NB4 (cell line): ENCODE measurements around the gene FIP1L1.
"Not testable (repeated sequence)": the region's sequence is repeated elsewhere in the genome, so short reads cannot be mapped to it uniquely, and the experiment has no call there.

Experiments
- DNase-seq: peaks from one replicate; pipeline ENCODE4 v3.0.0; 2010; ENCODE audit warnings: low read depth
- H3K4me3 ChIP-seq: one replicate; pipeline ENCODE4 v1.5.1; 2011; ENCODE audit warnings: mild to moderate bottlenecking, low read depth, low read length, moderate library complexity
- MAX ChIP-seq: IDR thresholded peaks from 2 replicates; pipeline ENCODE4 v1.6.1; 2011; ENCODE audit warnings: low read depth, low read length
- MYC ChIP-seq: IDR thresholded peaks from 2 replicates; pipeline ENCODE4 v1.6.1; 2011; ENCODE audit warnings: low read depth, low read length
- POLR2A ChIP-seq: IDR thresholded peaks from 2 replicates; pipeline ENCODE4 v1.6.1; 2011; ENCODE audit warnings: mild to moderate bottlenecking; ENCODE audit not compliant: insufficient read length; ENCODE audit errors: extremely low read depth
- TF ChIP-seq, protein P1 (sequence below): IDR thresholded peaks from one replicate; pipeline ENCODE4 v1.5.1; 2012; ENCODE audit warnings: low read depth, low read length

FIP1L1 gene

GRCh38 chr4:53377319-53378170, at the start of gene FIP1L1:
FIP1L1 (plus strand) TSS chr4:53377641; CDS start chr4:53377839, 198 bp downstream.
- TF ChIP-seq MAX = no peak
- peak; percentile 90 for TF ChIP-seq POLR2A
- peak; percentile 94 for DNase-seq
- H3K4me3 ChIP-seq = peak within 1 kb of the TSS; percentile 94

DNA sequence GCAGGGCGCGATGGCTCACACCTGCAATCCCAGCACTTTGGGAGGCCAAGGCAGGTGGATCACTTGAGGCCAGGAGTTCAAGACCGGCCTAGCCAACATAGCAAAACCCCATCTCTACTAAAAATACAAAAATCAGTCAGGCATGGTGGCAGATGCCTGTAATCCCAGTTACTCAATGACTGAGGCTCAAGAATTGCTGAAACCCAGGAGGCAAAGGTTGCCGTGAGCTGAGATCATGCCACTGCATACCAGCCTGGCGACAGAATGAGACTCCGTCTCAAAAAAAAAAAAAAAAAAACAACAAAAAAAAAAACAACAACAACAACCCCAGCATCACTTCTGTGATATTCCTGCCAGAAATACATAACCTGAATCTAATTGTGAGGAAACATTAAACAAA, 42.5 kb upstream of the FIP1L1 start:
- DNase-seq, H3K4me3 ChIP-seq: not testable (repeated sequence)

DNA sequence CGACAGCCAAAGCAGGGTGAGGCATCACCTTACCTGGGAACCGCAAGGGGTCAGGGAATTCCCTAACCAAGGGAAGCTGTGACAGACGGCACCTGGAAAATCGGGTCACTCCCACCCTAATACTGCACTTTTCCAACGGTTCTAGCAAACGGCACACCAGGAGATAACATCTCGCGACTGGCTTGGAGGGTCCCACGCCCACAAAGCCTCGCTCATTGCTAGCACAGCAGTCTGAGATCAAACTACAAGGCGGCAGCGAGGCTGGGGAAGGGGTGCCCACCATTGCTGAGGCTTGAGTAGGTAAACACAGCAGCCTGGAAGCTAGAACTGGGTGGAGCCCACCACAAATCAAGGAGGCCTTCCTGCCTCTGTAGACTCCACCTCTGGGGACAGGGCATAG, 37.3 kb upstream of the FIP1L1 start:
- not testable (repeated sequence) for H3K4me3 ChIP-seq, DNase-seq

DNA sequence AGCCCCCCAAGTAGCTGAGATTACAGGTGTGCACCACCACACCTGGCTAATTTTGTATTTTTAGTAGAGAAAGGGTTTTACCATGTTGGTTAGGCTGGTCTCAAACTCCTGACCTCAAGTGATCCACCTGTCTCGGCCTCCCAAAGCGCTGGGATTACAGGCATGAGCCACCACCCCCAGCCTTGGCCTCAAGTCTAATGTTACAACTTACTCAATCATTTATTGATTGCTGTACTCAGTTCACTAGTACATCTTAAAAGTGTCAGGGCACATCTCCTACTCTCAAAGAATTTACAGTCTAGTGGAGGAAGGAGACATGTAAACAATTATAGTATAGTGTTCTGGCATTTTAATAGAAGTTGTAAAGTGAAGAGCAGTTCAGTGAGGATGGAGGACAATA, 31.0 kb upstream of the FIP1L1 start:
- not testable (repeated sequence) for DNase-seq, H3K4me3 ChIP-seq

DNA sequence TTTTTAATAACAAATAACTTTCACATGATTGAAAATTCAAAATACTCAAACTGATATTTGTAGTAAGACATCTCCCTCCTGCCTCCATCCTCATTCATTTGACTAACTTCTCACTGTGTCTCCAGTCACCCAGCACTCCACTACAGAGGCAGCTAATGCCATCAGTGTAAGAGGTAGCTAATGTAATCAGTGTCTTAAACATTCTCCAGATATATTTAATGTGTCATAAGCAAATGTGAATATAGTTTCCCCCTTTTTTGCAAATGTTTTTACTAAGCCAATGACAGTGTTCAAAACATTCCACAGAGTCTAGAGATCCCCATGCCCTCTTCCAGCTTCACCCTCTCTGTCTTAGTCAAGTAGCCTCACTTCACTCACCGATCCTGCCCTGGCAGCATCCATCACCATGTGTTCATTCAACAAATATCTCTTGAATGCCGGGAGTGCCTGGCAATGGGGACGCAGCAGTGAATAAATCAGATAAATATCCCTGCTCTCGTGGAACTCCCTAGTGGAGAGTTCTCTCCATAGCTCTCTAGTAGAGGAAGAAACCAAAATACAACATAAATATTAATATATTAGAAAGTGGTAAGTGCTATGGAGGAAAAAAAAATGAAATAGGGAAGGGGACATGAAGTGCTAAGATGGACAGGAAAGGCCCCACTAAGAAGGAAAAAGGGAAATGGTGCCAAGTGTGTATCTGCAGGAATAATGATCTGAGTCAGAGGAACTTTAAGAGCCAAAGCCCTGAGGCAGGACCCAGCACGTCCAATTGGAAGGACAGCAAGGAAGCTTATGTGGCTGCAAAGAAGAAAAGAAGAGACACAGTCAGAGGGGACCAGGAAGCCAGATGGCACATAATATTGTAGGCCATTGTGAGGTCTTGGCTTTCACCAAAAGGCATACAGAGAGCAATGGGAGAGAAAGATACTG, 30.3 kb upstream of the FIP1L1 start:
- no peak overlapping the region for H3K4me3 ChIP-seq
- DNase-seq = no peak
- TF ChIP-seq, protein P1, sequence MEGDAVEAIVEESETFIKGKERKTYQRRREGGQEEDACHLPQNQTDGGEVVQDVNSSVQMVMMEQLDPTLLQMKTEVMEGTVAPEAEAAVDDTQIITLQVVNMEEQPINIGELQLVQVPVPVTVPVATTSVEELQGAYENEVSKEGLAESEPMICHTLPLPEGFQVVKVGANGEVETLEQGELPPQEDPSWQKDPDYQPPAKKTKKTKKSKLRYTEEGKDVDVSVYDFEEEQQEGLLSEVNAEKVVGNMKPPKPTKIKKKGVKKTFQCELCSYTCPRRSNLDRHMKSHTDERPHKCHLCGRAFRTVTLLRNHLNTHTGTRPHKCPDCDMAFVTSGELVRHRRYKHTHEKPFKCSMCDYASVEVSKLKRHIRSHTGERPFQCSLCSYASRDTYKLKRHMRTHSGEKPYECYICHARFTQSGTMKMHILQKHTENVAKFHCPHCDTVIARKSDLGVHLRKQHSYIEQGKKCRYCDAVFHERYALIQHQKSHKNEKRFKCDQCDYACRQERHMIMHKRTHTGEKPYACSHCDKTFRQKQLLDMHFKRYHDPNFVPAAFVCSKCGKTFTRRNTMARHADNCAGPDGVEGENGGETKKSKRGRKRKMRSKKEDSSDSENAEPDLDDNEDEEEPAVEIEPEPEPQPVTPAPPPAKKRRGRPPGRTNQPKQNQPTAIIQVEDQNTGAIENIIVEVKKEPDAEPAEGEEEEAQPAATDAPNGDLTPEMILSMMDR = no peak
- TF ChIP-seq MYC (no peak), MAX (no peak), POLR2A (no peak)

GRCh38 chr4:53348046-53348445, 29.4 kb upstream of the FIP1L1 start:
- DNase-seq = no peak
- H3K4me3 ChIP-seq = no peak overlapping the region
- TF ChIP-seq MYC (no peak), POLR2A (no peak), MAX (no peak)
- TF ChIP-seq, protein P1 = no peak

GRCh38 chr4:53349091-53349491, 28.4 kb upstream of the FIP1L1 start:
- no peak for TF ChIP-seq MYC
- TF ChIP-seq, protein P1 = no peak
- no peak for TF ChIP-seq MAX
- TF ChIP-seq POLR2A = no peak
- no peak overlapping the region for H3K4me3 ChIP-seq
- no peak for DNase-seq
